Brain microvascular endothelial cell (primary cell): ENCODE results near the gene TBK1.

ENCODE experiments used
- DNase-seq: peaks from one replicate; pipeline ENCODE4 v3.0.0-alpha.2; 2020
- H3K27ac ChIP-seq: fragments of 250-450 bp; sonication (Bioruptor Pico); 2 replicates; pipeline ENCODE4 v1.5.1; 2020; ENCODE audit warnings: mild to moderate bottlenecking, moderate library complexity
- H3K27me3 ChIP-seq: fragments of 250-450 bp; sonication (Bioruptor Pico); replicated peaks from 2 replicates; pipeline ENCODE4 v1.5.1; 2020; ENCODE audit warnings: mild to moderate bottlenecking
- H3K36me3 ChIP-seq: fragments of 250-450 bp; sonication (Bioruptor Pico); replicated peaks from 2 replicates; pipeline ENCODE4 v1.5.1; 2020; ENCODE audit warnings: mild to moderate bottlenecking
- H3K4me3 ChIP-seq: 2 replicates; pipeline ENCODE4 v1.5.1; 2011; ENCODE audit warnings: low read depth, mild to moderate bottlenecking, control low read depth, low read length, moderate library complexity
- CTCF ChIP-seq: IDR thresholded peaks from 2 replicates; pipeline ENCODE4 v1.5.1; 2011; ENCODE audit warnings: low read depth, mild to moderate bottlenecking, moderate library complexity, low read length, control low read depth, inconsistent platforms; ENCODE audit errors: missing control alignments
- in situ Hi-C: cut with HindIII; loops from 2 replicates; pipeline ENCODE4 v1.10.0; 2017; ENCODE audit warnings: low sequenced_read_pairs, low pct_ligation_motif_present

The TBK1 gene

GRCh38 chr12:64501486-64501885 lies 49.6 kb downstream of the TBK1 start:
- H3K27ac ChIP-seq: no peak overlapping the region
- in situ Hi-C loops: no loop called here
- H3K36me3 ChIP-seq: peaks cover 28% of the 10 kb centered on the region
- no peak for DNase-seq
- no peak overlapping the region for H3K4me3 ChIP-seq
- H3K27me3 ChIP-seq: no peaks in the 10 kb centered on the region
- TF ChIP-seq CTCF: no peak

- no peak for DNase-seq
- Histone ChIP-seq H3K27ac (no peak overlapping the region), H3K36me3 (no peaks in the 10 kb centered on the region), H3K27me3 (no peaks in the 10 kb centered on the region), H3K4me3 (no peak overlapping the region)
- in situ Hi-C loops: no loop called here
- TF ChIP-seq CTCF: no peak
Measured at GRCh38 chr12:64506955-64507354, 55.0 kb downstream of the TBK1 start.

- Histone ChIP-seq H3K27ac (no peak overlapping the region), H3K4me3 (no peak overlapping the region), H3K36me3 (no peaks in the 10 kb centered on the region), H3K27me3 (no peaks in the 10 kb centered on the region)
- DNase-seq: no peak
- in situ Hi-C loops: no loop called here
- TF ChIP-seq CTCF: no peak
Measured at GRCh38 chr12:64510667-64511066, 58.7 kb downstream of the TBK1 start.

GRCh38 chr12:64518396-64518795 lies 66.5 kb downstream of the TBK1 start:
- in situ Hi-C loops: no loop called here

GRCh38 chr12:64521833-64522232 lies 69.9 kb downstream of the TBK1 start:
- H3K36me3 ChIP-seq: no peaks in the 10 kb centered on the region
- TF ChIP-seq CTCF: no peak
- no peak overlapping the region for H3K27ac ChIP-seq
- in situ Hi-C loops: no loop called here
- no peak overlapping the region for H3K4me3 ChIP-seq
- DNase-seq: no peak
- H3K27me3 ChIP-seq: no peaks in the 10 kb centered on the region

More at GRCh38 chr12:64518396-64518795, 66.5 kb downstream of the TBK1 start:
- no peak overlapping the region for H3K4me3 ChIP-seq
- H3K27ac ChIP-seq: no peak overlapping the region
- no peaks in the 10 kb centered on the region for H3K27me3 ChIP-seq
- no peak for TF ChIP-seq CTCF
- no peaks in the 10 kb centered on the region for H3K36me3 ChIP-seq
- DNase-seq: no peak

GRCh38 chr12:64522316-64522715 lies 70.4 kb downstream of the TBK1 start:
- no peak overlapping the region for H3K27ac ChIP-seq
- TF ChIP-seq CTCF: no peak
- H3K36me3 ChIP-seq: no peaks in the 10 kb centered on the region
- no peak overlapping the region for H3K4me3 ChIP-seq
- no peak for DNase-seq
- no peaks in the 10 kb centered on the region for H3K27me3 ChIP-seq
- in situ Hi-C loops: no loop called here
